GM23338 (cell line): ENCODE measurements around the gene DLX5.

ENCODE experiments used
- EZH2 ChIP-seq: fragments of 200-600 bp; sonication (generic); IDR thresholded peaks from one replicate; pipeline ENCODE4 v1.8.0; 2017; ENCODE audit warnings: antibody characterized with exemption, mild to moderate bottlenecking, low read depth; ENCODE audit not compliant: unreplicated experiment
- EZH2phosphoT487 ChIP-seq: fragments of 200-600 bp; sonication (generic); IDR thresholded peaks from one replicate; pipeline ENCODE4 v1.8.1; 2018; ENCODE audit warnings: antibody characterized with exemption; ENCODE audit not compliant: unreplicated experiment
- POLR2AphosphoS5 ChIP-seq: IDR thresholded peaks from 2 replicates; pipeline ENCODE4 v1.6.1; 2016; ENCODE audit warnings: antibody characterized with exemption, low read depth
- TF ChIP-seq, protein P1 (sequence below), 2 experiments: fragments of 200-600 bp in 1 of 2; sonication (generic) in 1 of 2; conservative IDR thresholded peaks; 2 replicates each; pipeline versions ENCODE4 v1.5.1 to v1.6.1; 2016 to 2017; ENCODE audit warnings: antibody characterized with exemption in 2 of 2, low read depth in 2 of 2, mild to moderate bottlenecking in 2 of 2, moderate library complexity in 1 of 2
- TF ChIP-seq, protein P2 (sequence below): IDR thresholded peaks from one replicate; pipeline ENCODE4 v1.6.1; 2018; ENCODE audit warnings: antibody characterized with exemption; ENCODE audit not compliant: unreplicated experiment
- TF ChIP-seq, protein P3 (sequence below): IDR thresholded peaks from 2 replicates; pipeline ENCODE4 v1.6.1; 2016; ENCODE audit warnings: antibody characterized with exemption

DNA sequence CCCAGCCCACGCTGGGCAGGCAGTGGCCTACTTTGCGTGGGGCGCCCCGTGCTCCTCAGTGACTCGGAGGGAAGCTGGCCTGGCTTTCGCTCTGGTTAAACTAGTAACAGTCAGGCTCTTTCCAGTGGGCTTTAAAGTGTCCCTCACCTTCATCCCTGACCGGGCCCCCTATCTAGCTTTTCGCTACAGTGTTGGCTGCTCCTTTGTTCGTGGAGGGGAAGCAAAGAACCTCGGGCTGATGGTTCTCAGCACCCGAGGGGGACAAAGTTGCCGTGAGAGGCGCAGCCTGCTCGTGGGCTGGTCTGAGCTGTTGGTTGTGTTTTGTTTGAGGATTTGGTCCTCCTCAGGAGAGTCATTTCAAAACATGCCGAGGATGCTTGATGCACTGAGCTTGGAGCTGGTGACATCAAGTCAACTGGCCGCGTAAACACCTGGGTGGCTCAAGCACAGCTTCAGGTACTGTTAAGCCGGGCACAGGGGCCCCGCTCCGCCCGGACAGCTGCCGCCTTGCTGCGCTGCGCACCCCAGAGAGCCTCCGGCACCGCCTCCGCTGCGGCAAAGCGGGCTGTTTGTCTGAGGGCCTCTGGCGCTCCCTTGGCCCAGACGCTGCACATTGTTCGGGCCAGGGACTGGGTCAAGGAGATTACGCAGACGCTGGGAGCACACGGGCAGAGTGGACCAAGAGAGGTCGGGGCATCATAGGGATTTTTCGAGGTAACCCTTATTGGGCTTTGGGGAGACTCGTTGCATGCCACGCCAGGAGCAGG, 17.6 kb downstream of the DLX5 start:
- TF ChIP-seq, protein P1, sequence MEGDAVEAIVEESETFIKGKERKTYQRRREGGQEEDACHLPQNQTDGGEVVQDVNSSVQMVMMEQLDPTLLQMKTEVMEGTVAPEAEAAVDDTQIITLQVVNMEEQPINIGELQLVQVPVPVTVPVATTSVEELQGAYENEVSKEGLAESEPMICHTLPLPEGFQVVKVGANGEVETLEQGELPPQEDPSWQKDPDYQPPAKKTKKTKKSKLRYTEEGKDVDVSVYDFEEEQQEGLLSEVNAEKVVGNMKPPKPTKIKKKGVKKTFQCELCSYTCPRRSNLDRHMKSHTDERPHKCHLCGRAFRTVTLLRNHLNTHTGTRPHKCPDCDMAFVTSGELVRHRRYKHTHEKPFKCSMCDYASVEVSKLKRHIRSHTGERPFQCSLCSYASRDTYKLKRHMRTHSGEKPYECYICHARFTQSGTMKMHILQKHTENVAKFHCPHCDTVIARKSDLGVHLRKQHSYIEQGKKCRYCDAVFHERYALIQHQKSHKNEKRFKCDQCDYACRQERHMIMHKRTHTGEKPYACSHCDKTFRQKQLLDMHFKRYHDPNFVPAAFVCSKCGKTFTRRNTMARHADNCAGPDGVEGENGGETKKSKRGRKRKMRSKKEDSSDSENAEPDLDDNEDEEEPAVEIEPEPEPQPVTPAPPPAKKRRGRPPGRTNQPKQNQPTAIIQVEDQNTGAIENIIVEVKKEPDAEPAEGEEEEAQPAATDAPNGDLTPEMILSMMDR (conservative IDR thresholded peaks at IDR 0.05; ENCODE audit: low read depth in 2 of 2): no peak
- TF ChIP-seq EZH2 (peak; percentile 89), EZH2phosphoT487 (peak; percentile 93), POLR2AphosphoS5 (no peak)
- TF ChIP-seq, protein P2, sequence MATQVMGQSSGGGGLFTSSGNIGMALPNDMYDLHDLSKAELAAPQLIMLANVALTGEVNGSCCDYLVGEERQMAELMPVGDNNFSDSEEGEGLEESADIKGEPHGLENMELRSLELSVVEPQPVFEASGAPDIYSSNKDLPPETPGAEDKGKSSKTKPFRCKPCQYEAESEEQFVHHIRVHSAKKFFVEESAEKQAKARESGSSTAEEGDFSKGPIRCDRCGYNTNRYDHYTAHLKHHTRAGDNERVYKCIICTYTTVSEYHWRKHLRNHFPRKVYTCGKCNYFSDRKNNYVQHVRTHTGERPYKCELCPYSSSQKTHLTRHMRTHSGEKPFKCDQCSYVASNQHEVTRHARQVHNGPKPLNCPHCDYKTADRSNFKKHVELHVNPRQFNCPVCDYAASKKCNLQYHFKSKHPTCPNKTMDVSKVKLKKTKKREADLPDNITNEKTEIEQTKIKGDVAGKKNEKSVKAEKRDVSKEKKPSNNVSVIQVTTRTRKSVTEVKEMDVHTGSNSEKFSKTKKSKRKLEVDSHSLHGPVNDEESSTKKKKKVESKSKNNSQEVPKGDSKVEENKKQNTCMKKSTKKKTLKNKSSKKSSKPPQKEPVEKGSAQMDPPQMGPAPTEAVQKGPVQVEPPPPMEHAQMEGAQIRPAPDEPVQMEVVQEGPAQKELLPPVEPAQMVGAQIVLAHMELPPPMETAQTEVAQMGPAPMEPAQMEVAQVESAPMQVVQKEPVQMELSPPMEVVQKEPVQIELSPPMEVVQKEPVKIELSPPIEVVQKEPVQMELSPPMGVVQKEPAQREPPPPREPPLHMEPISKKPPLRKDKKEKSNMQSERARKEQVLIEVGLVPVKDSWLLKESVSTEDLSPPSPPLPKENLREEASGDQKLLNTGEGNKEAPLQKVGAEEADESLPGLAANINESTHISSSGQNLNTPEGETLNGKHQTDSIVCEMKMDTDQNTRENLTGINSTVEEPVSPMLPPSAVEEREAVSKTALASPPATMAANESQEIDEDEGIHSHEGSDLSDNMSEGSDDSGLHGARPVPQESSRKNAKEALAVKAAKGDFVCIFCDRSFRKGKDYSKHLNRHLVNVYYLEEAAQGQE: no peak
- TF ChIP-seq, protein P3, sequence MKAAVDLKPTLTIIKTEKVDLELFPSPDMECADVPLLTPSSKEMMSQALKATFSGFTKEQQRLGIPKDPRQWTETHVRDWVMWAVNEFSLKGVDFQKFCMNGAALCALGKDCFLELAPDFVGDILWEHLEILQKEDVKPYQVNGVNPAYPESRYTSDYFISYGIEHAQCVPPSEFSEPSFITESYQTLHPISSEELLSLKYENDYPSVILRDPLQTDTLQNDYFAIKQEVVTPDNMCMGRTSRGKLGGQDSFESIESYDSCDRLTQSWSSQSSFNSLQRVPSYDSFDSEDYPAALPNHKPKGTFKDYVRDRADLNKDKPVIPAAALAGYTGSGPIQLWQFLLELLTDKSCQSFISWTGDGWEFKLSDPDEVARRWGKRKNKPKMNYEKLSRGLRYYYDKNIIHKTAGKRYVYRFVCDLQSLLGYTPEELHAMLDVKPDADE: no peak
